ENCODE data around the gene SLC35E1. TPM values are rescaled to one million over a fixed set of nuclear protein-coding genes. Genes with fewer than 3 reads are reported as not detected.

The SLC35E1 gene
- polyA plus RNA-seq, 1 of the 3 experiments (the other 2 are of a cell fraction): 23.5 TPM

GRCh38 chr19:16520074-16520973, 51.9 kb downstream of the SLC35E1 start:
- Histone ChIP-seq H3K4me3 (ENCODE audit: low read depth in 2 of 2, low read length in 1 of 2) (no peak overlapping the region), H3K36me3 (replicated peaks in 1 of 2; ENCODE audit: control insufficient read depth in 1 of 2, insufficient read depth in 2 of 2, low read length in 1 of 2) (peaks cover 26 to 75% of the 10 kb centered on the region in 2 experiments), H3K9me3 (no peaks in the 10 kb centered on the region)

GRCh38 chr19:16519230-16519687, 53.0 kb downstream of the SLC35E1 start:
- ChIA-PET POLR2A (no interaction called here), CTCF (interaction anchor here (2.1 kb wide), 1 partner anchor 78 kb away, joined by 6 read pairs; no protein-coding TSS in a partner anchor)
- H3K9me3 ChIP-seq: no peaks in the 10 kb centered on the region
- peak; percentile 44 for DNase-seq
- H3K27me3 ChIP-seq (ENCODE audit: insufficient read depth): no peaks in the 10 kb centered on the region
- H3K36me3 ChIP-seq (replicated peaks in 1 of 2; ENCODE audit: control insufficient read depth in 1 of 2, insufficient read depth in 2 of 2, low read length in 1 of 2): peaks cover 26 to 71% of the 10 kb centered on the region in 2 experiments
- H3K4me1 ChIP-seq (ENCODE audit: control insufficient read depth in 1 of 2, insufficient read depth in 2 of 2, low read depth in 1 of 2, low read length in 1 of 2): no peaks in the 10 kb centered on the region
- no peaks in the 10 kb centered on the region for H3K79me2 ChIP-seq (ENCODE audit: insufficient read depth)
- WGBS (ENCODE audit: low lambda C conversion rate): 95% methylated on average over 24 of the region's 24 CpGs
- H2AFZ ChIP-seq (ENCODE audit: low read depth): no peak overlapping the region
- H3K9ac ChIP-seq: no peak overlapping the region
- H3K27ac ChIP-seq (ENCODE audit: low read depth in 2 of 2, low read length in 1 of 2): no peak overlapping the region
- 0 out of 2 replicates have a peak, but pooled peaks cover 8% of the 10 kb centered on the region for H4K20me1 ChIP-seq (ENCODE audit: insufficient read depth)
- TF ChIP-seq GATA2 (CRISPR knock-in tag; IDR thresholded peaks at IDR 0.05): no peak
- no peak for TF ChIP-seq TCF12 (IDR thresholded peaks at IDR 0.05)
- no peak for TF ChIP-seq RAD21 (IDR thresholded peaks at IDR 0.05; ENCODE audit: low read length)
- TF ChIP-seq NRF1 (IDR thresholded peaks at IDR 0.05; ENCODE audit: low read depth, low read length): no peak
- no peak for TF ChIP-seq ELF1 (IDR thresholded peaks at IDR 0.05)
- TF ChIP-seq MAX (IDR thresholded peaks at IDR 0.05; ENCODE audit: low read depth): no peak
- no peak for TF ChIP-seq SMC3 (IDR thresholded peaks at IDR 0.05; ENCODE audit: low read depth, low read length)
- TF ChIP-seq TAF1 (IDR thresholded peaks at IDR 0.05; ENCODE audit: borderline replicate concordance, low read depth, low read length): no peak
- H3K9me2 ChIP-seq: no peaks in the 10 kb centered on the region
- H3K4me2 ChIP-seq: no peak overlapping the region
- H3K4me3 ChIP-seq (ENCODE audit: low read depth in 2 of 2, low read length in 1 of 2): no peak overlapping the region
- H3F3A ChIP-seq (replicated peaks; ENCODE audit: insufficient read depth): peaks cover 6% of the 10 kb centered on the region

More at GRCh38 chr19:16520074-16520973, 51.9 kb downstream of the SLC35E1 start:
- H3K27ac ChIP-seq (ENCODE audit: low read depth in 2 of 2, low read length in 1 of 2): no peak overlapping the region
- peaks cover 6% of the 10 kb centered on the region for H3F3A ChIP-seq (replicated peaks; ENCODE audit: insufficient read depth)
- 0 out of 2 replicates have a peak, but pooled peaks have one; percentile 15 for TF ChIP-seq POLR2AphosphoS5 (IDR thresholded peaks at IDR 0.05; ENCODE audit: low read depth, low read length)
- no peak for TF ChIP-seq TCF12 (IDR thresholded peaks at IDR 0.05)
- 0 out of 2 replicates have a peak, but pooled peaks cover 8% of the 10 kb centered on the region for H4K20me1 ChIP-seq (ENCODE audit: insufficient read depth)
- CTCF ChIA-PET: no interaction called here
- H3K9me2 ChIP-seq: no peaks in the 10 kb centered on the region
- whole genome bisulfite sequencing (ENCODE audit: low lambda C conversion rate): 94% methylated on average over 34 of the region's 45 CpGs
- POLR2A ChIA-PET: no interaction called here
- no peak overlapping the region for H2AFZ ChIP-seq (ENCODE audit: low read depth)
- no peak for DNase-seq
- H3K27me3 ChIP-seq (ENCODE audit: insufficient read depth): no peaks in the 10 kb centered on the region
- H3K4me1 ChIP-seq (ENCODE audit: control insufficient read depth in 1 of 2, insufficient read depth in 2 of 2, low read depth in 1 of 2, low read length in 1 of 2): no peaks in the 10 kb centered on the region
- H3K4me2 ChIP-seq: no peak overlapping the region
- no peak overlapping the region for H3K9ac ChIP-seq
- no peaks in the 10 kb centered on the region for H3K79me2 ChIP-seq (ENCODE audit: insufficient read depth)
